ENCODE measurements around the gene HIPK1.

DNA sequence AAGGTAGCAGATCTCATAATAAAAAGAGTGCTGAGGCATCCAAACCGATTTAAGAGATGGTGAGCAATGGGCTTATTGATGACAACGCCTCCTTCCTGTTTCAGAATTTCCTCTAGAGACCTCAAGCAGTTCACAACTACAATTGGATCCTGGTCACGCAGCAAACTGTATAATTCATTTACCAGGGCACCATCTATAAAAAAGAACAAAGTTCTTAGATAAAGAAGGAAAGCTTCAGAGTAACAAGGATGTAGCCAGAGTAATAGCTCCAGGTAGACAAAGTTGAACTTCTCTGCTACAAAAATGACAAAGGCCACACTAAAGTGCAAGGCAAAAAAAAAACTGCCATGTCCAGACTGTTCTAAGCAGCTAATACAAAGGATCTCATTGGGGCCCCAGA lies 27.9 kb upstream of the HIPK1 start:
- TF ChIP-seq, protein P1, sequence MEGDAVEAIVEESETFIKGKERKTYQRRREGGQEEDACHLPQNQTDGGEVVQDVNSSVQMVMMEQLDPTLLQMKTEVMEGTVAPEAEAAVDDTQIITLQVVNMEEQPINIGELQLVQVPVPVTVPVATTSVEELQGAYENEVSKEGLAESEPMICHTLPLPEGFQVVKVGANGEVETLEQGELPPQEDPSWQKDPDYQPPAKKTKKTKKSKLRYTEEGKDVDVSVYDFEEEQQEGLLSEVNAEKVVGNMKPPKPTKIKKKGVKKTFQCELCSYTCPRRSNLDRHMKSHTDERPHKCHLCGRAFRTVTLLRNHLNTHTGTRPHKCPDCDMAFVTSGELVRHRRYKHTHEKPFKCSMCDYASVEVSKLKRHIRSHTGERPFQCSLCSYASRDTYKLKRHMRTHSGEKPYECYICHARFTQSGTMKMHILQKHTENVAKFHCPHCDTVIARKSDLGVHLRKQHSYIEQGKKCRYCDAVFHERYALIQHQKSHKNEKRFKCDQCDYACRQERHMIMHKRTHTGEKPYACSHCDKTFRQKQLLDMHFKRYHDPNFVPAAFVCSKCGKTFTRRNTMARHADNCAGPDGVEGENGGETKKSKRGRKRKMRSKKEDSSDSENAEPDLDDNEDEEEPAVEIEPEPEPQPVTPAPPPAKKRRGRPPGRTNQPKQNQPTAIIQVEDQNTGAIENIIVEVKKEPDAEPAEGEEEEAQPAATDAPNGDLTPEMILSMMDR (IDR thresholded peaks at IDR 0.05), result no peak
- TF ChIP-seq POLR2A (IDR thresholded peaks at IDR 0.05), result no peak

Measured in testis (tissue), 2 donors.